Left lung (tissue), 10 donors: ENCODE measurements around the gene KIAA1671. TPM values are rescaled to one million over a fixed set of nuclear protein-coding genes. Genes with fewer than 3 reads are reported as not detected.
A peak's percentile ranks its signal among the peaks of the same experiment; 100 is the strongest.

Experiments used
- ATAC-seq: fragments of 200-7000 bp; cut with Tn5 transposase; one replicate; pipeline ENCODE4 v1.9.1; 2020; ENCODE audit warnings: moderate library complexity
- DNase-seq, 4 donors: peaks; one replicate each; pipeline ENCODE4 v3.0.0-alpha.2; 2013 to 2020
- H3K27ac ChIP-seq, 2 donors: fragments of 200-600 bp; sonication (generic) in 1 of 2; one replicate each; pipeline versions ENCODE4 v1.5.0 to v1.8.0; 2020 to 2021
- H3K27me3 ChIP-seq, 2 donors: fragments of 200-600 bp; sonication (generic) in 1 of 2; one replicate each; pipeline versions ENCODE4 v1.5.0 to v1.8.0; 2020 to 2021
- H3K36me3 ChIP-seq, 2 donors: fragments of 200-600 bp; sonication (generic) in 1 of 2; one replicate each; pipeline versions ENCODE4 v1.5.0 to v1.8.0; 2020 to 2021
- H3K4me1 ChIP-seq, 2 donors: fragments of 200-600 bp; one replicate each; pipeline ENCODE4 v1.8.0; 2021
- H3K4me3 ChIP-seq, 2 donors: fragments of 200-600 bp; sonication (generic) in 1 of 2; one replicate each; pipeline versions ENCODE4 v1.5.0 to v1.8.0; 2020 to 2021; ENCODE audit warnings: mild to moderate bottlenecking in 1 of 2
- H3K9me3 ChIP-seq, 2 donors: fragments of 200-600 bp; sonication (generic) in 1 of 2; one replicate each; pipeline versions ENCODE4 v1.5.0 to v1.8.0; 2020 to 2021
- CTCF ChIP-seq, 2 donors: fragments of 200-600 bp; sonication (generic) in 1 of 2; IDR thresholded peaks; one replicate each; pipeline versions ENCODE4 v1.5.0 to v1.8.0; 2021; ENCODE audit warnings: antibody characterized with exemption in 2 of 2
- intact Hi-C, 2 donors: fragments of 100-400 bp; cut with DNase I; formaldehyde crosslinking; loops; one replicate each; pipeline versions ENCODE4 v1.11.2 to v1.14.2; 2022
- polyA plus RNA-seq, 6 donors: library from polyadenylated mRNA; unstranded; fragments of 120-200 nt; gene quantifications; one replicate each; pipeline ENCODE4 v1.2.1, GENCODE V29; 2013; ENCODE audit not compliant: insufficient read length in 6 of 6
- total RNA-seq, 2 donors: library from RNA; stranded (reverse); fragmentation: NEBNext Ultra II Directional; extraction: Animal tissue kit (Norgen Biotek cat#: 25700); gene quantifications; one replicate each; pipeline ENCODE4 v1.2.1, GENCODE V29; 2021
- donor health status: DM: no; HTN: yes; CAD: no.
- donor health status: DM: no; HTN: no; CAD: no.

KIAA1671 gene
- total and polyA plus RNA-seq, 8 donors: 19.4 to 35.0 (median 23.4) TPM

- H3K4me3 ChIP-seq: no peak overlapping the region
- H3K36me3 ChIP-seq: no peaks in the 10 kb centered on the region
- H3K27ac ChIP-seq: no peak overlapping the region
- ATAC-seq (peak; percentile 91), DNase-seq (peak in 3 of 4 donors; percentile 47 to 89 (median 49))
- H3K9me3 ChIP-seq: no peaks in the 10 kb centered on the region
- peak; percentile 78 to 82 for TF ChIP-seq CTCF (IDR thresholded peaks at IDR 0.05)
- intact Hi-C loops: loop anchor here in 1 of 2 donors (10.0 kb wide), 1 partner anchor 112 kb away; the partner anchor contains the start of gene LHFPL7
- H3K27me3 ChIP-seq: no peaks in the 10 kb centered on the region
- no peaks in the 10 kb centered on the region for H3K4me1 ChIP-seq
Observed at GRCh38 chr22:25057013-25057881, 104.7 kb downstream of the KIAA1671 start.

GRCh38 chr22:25059438-25059837, 106.9 kb downstream of the KIAA1671 start:
- H3K4me1 ChIP-seq: no peaks in the 10 kb centered on the region

GRCh38 chr22:25060522-25061071, 108.1 kb downstream of the KIAA1671 start:
- H3K36me3 ChIP-seq: no peaks in the 10 kb centered on the region
- no peak for TF ChIP-seq CTCF (IDR thresholded peaks at IDR 0.05)
- no peak for DNase-seq
- H3K4me1 ChIP-seq: no peaks in the 10 kb centered on the region
- intact Hi-C loops: no loop called here
- H3K4me3 ChIP-seq: no peak overlapping the region
- no peaks in the 10 kb centered on the region for H3K9me3 ChIP-seq
- H3K27me3 ChIP-seq: no peaks in the 10 kb centered on the region
- ATAC-seq: no peak
- H3K27ac ChIP-seq: no peak overlapping the region

More at GRCh38 chr22:25059438-25059837, 106.9 kb downstream of the KIAA1671 start:
- Histone ChIP-seq H3K4me3 (no peak overlapping the region), H3K27me3 (no peaks in the 10 kb centered on the region), H3K9me3 (no peaks in the 10 kb centered on the region), H3K27ac (no peak overlapping the region), H3K36me3 (no peaks in the 10 kb centered on the region)
- DNase-seq (no peak), ATAC-seq (no peak)
- intact Hi-C loops: loop anchor here in 1 of 2 donors (10.0 kb wide), 1 partner anchor 115 kb away; the partner anchor contains the start of gene LHFPL7
- TF ChIP-seq CTCF (IDR thresholded peaks at IDR 0.05): no peak

GRCh38 chr22:25061134-25061533, 108.6 kb downstream of the KIAA1671 start:
- Histone ChIP-seq H3K9me3 (no peaks in the 10 kb centered on the region), H3K4me3 (no peak overlapping the region), H3K36me3 (no peaks in the 10 kb centered on the region), H3K27ac (no peak overlapping the region), H3K4me1 (no peaks in the 10 kb centered on the region), H3K27me3 (no peaks in the 10 kb centered on the region)
- intact Hi-C loops: no loop called here
- TF ChIP-seq CTCF (IDR thresholded peaks at IDR 0.05): no peak
- ATAC-seq: no peak
- no peak for DNase-seq
